HG02970 (cell line): ENCODE measurements around the gene SYNE2.

ENCODE experiments used
- ATAC-seq: cut with Tn5 transposase; IDR thresholded peaks from one replicate; pipeline ENCODE4 v1.9.1; 2021; ENCODE audit warnings: mild to moderate bottlenecking, moderate library complexity, moderate number of reproducible peaks; ENCODE audit not compliant: unreplicated experiment, low FRiP score

Gene SYNE2

GRCh38 chr14:63902375-63902976 is 49.7 kb downstream of the SYNE2 start:
- no peak for ATAC-seq

GRCh38 chr14:63904724-63905123 is 51.9 kb downstream of the SYNE2 start:
- no peak for ATAC-seq

- no peak for ATAC-seq
Observed at GRCh38 chr14:63905370-63905769, 52.6 kb downstream of the SYNE2 start.

DNA sequence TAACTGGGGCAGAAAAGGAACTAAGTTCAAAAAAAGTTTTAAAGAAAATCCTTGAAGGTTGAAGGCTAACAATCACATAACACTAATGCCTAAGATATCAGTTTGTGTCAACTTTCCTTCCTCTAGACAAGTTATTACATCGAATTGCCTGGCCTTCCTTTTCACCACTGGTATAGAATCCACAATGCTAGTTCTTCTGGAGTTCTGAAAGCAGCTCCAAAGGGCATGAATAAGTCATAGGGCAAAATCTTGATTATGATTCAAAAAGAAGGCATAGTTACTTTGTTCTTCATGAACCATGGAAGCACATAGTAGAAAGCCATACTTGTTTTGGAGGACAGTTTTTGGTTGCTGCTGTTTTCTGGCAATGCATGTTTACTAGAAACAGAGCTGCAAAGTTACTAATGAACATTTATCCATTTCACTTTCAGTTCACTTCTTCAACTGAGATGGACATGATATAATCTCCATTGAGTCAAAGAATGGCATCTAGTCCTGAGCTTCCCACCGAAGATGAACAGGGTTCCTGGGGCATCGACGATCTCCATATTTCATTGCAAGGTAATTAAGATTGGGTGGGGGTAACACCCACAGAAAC is 56.0 kb downstream of the SYNE2 start:
- no peak for ATAC-seq

DNA sequence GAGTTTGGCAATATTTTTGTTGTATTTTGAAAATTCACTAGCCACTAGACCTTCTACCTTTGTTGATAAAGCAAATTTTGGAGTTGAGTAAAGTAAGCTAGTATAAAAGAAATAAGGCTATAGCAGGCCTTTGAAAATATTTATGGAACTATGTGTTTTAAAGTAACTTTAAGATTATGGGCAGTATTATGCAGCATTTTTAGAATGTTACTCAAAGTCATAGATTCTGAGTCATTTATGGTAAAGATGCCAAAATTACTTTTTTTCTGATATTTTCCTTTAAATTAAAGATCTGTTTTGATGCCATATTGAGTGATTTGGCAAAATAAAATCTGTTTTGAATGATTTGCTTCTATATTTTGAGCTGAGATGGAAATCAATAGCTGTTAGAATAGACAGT is 57.2 kb downstream of the SYNE2 start:
- no peak for ATAC-seq

DNA sequence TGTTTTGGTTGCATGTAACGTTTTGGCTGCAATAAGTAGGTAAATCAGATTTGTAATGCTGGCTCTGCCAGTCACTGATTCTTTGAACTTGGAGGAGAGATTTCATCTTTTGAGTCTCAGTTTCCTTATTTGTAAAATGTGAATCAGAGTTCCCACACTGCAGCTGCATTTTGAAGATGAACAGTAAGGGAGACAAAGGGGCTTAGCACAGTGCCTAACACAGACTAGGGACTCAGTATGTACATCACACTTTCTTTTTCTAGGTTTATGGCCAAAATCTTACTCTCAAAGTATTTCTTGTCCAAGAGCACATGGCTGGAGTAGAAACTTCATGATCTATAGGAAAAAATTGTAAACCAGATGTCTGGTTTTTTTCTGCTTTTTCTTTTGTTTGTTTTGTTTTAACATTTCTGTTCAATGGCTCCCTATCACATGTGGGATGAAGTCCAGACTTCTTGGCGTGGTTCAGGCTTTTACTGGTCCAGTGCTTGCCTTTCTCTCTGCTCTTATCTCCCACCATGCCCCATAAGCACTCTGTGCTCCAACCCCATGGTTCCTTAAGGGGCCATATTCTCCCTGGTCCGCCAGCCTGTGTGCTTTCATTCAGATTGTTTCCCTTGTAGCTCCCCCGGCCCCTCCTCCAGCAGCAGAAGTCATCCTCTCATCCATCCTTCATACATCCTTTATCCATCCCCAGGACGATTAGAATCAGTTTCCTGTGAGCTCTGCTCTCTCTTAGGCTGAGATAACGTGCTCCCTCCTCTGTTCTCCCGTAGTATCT is 58.0 kb downstream of the SYNE2 start:
- no peak for ATAC-seq

DNA sequence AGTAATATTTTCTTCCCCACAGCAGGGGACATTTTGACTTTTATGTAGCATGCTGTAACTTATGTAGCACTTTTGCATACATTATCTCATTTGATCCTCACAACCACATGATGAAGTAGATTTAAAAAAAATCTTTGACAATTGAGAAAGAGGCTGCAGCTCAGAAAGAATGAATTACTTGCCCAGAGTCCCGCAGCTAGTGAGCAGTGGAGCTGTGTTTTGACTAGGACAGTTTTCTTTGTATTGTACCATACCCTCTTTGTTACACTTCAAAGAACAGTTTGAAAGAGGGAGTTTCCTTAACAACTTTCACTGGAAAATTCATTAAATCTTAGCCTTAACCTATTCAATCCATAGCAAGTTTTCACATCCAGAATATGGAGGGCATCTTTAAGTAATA is 58.6 kb downstream of the SYNE2 start:
- no peak for ATAC-seq

- no peak for ATAC-seq
Observed at GRCh38 chr14:63912286-63912685, 59.5 kb downstream of the SYNE2 start.

DNA sequence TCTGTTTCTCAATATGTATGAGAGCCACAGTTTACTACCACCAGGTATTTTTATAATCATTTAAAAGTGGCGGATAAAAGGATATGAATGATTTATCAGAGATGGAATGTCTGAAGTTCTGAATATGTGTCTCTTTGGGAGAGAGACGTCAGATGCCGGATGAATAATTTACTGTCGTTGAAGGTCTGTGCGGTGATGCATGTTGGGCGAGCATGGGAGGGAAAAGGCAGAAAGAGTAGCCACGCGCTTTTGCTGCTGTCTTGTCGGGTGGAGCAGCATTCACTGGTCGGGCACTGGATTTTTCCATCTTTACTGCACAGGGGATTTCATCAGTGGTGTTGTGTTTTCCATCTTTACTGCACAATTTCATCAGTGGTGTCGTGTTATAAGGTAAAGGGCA is 65.6 kb downstream of the SYNE2 start:
- ATAC-seq: no peak

- ATAC-seq: no peak
Observed at GRCh38 chr14:63922696-63923421, 70.1 kb downstream of the SYNE2 start.

GRCh38 chr14:63923422-63923752 is 70.6 kb downstream of the SYNE2 start:
- no peak for ATAC-seq

- ATAC-seq: no peak
Observed at GRCh38 chr14:63924375-63924774, 71.6 kb downstream of the SYNE2 start.

DNA sequence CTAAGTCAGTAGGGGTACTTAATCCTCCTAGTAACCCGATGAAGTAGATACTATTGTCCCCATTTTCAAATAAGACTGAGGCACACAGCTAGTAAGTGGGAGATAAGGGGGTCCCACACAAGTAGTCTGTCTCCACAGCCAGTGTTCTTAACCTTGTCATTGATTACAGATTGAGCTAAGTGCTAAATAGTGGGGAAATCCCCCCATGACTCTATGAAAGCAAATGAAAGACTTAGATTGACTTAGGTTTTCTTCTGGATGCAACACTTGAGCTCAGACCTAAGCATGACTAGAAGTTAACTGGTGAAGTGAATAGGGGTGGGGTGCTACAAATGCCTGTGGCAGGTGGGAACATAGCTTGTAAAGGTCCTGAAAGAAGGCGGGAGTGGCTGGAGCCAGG is 73.8 kb downstream of the SYNE2 start:
- no peak for ATAC-seq

DNA sequence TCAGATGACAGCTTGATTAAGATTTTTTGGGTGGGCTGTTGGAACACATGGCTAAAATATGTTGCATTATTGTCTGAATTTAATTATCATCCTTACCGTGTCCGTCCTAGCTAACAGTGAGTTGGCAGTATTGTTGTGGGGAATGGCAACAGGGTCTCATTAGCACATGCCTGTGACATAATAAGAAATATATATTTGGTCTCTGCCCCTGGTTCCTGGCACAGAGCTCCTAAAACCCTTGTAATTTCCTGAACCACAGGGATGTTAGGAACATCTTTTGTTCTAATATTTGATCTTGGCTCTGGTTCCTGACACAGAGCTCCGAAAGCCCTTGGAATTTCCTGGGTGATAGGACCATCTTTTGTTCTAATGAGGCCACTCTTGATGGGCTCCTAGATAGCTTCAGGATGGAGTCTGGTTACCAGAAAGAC is 76.0 kb downstream of the SYNE2 start:
- no peak for ATAC-seq

DNA sequence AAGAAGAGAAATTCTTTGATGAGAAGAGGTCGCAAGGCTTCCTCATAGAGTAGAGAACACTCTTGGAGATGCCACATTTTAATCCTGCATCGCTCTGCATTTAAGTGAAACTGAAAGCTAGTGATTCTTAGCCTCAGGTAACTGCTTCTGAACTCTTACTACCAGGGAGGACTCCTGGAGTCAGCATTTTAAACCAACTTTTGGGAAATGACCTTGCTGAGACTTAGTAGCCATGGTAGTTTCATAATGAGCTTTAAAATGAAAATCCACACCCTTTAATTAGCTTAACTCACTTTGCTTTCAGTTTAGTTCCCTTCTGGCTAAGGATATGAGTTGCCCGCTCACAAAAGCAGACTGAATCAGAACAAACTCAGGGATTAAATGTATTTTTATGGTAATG is 80.3 kb downstream of the SYNE2 start:
- no peak for ATAC-seq

GRCh38 chr14:63933711-63934110 is 80.9 kb downstream of the SYNE2 start:
- ATAC-seq: no peak

DNA sequence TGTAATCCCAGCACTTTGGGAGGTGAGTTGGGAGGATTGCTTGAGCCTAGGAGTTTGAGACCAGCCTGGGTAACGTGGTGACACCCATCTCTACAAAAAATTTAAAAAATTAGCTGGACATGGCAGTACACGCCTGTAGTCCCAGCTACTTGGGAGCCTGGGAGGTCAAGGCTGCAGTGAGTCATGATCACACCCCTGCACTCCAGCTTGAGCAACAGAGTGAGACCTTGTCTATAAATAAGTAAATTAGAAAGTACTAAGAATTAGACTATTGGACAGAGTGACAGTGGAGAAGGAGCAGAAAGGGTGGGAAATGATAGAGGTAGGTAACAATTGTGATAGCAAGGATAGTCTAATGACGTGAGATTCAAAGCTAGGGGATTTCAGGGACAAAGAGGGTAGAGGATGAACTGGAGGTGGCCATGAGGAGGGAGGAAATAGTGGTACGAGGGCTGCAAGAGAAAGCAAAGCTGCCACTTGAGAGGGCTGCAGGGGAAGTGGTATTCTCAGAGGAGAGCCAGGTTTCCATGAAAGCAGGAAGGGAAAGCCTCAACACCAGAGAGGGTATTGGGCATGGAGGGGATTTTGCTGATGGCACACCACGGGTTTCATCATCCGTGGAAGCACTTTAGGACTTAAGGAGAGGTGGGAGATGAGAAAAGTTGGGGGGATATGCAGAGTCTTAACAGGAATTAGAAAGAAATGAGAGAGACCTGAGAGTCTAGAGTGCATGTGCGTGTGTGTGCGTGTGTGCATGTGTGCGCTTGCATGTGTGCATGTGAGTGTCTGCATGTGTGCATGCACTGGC is 85.6 kb downstream of the SYNE2 start:
- ATAC-seq: no peak

DNA sequence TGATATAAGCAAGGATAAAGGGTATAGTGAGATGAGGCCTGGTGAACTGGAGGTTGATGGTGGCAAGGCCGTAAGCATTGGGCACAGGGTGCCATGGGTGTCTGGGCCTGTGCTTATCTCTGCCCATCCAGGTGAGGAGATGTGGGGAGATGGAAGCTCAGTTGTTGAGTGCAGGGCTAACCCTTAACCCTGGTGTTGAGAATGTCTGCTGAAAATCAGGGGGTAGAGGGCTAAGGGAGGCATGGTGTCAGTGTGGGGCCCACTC is 86.1 kb downstream of the SYNE2 start:
- no peak for ATAC-seq

GRCh38 chr14:63940387-63940786 is 87.6 kb downstream of the SYNE2 start:
- ATAC-seq: no peak

DNA sequence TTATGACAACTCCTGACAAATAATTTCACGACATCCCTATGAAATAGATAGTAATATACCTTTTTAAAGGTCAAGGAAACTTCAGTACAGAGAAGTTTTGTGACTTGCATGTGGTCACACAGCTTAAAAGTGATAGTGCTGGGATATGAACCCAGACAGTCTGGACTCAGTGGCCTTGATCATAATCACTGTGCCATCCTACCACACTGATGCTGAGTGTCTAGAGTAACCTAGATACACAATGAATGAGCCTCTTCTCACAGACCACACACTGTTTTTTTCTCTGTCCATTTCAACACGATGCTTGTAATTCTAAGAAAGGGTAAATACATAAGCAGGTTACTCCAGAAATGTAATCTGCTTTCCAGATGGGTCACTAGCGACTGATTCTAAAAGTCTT is 88.2 kb downstream of the SYNE2 start:
- no peak for ATAC-seq

- no peak for ATAC-seq
Observed at GRCh38 chr14:63949696-63950095, 96.9 kb downstream of the SYNE2 start.
